KOPT-K1 (cell line): ENCODE data around the gene NTSR1.
A peak's percentile ranks its signal among the peaks of the same experiment; 100 is the strongest.

Source experiments
- H3K27ac ChIP-seq: fragments of 200-600 bp; sonication (generic); 2 replicates; pipeline ENCODE4 v1.5.1; 2016; ENCODE audit warnings: antibody characterized with exemption, mild to moderate bottlenecking, low read depth, low read length; ENCODE audit not compliant: poor library complexity, severe bottlenecking
- H3K36me3 ChIP-seq: fragments of 200-600 bp; sonication (generic); 2 replicates; pipeline ENCODE4 v1.5.1; 2017; ENCODE audit warnings: antibody characterized with exemption, mild to moderate bottlenecking, low read length, moderate library complexity; ENCODE audit not compliant: insufficient read depth
- H3K9me3 ChIP-seq: fragments of 200-600 bp; sonication (generic); 2 replicates; pipeline ENCODE4 v1.5.1; 2017; ENCODE audit warnings: antibody characterized with exemption, low read length, mild to moderate bottlenecking; ENCODE audit not compliant: insufficient read depth, poor library complexity, severe bottlenecking

The NTSR1 gene

GRCh38 chr20:62739067-62739466, 30.4 kb downstream of the NTSR1 start:
- Histone ChIP-seq H3K9me3 (no peaks in the 10 kb centered on the region), H3K27ac (peak overlapping the region; percentile 100)

DNA sequence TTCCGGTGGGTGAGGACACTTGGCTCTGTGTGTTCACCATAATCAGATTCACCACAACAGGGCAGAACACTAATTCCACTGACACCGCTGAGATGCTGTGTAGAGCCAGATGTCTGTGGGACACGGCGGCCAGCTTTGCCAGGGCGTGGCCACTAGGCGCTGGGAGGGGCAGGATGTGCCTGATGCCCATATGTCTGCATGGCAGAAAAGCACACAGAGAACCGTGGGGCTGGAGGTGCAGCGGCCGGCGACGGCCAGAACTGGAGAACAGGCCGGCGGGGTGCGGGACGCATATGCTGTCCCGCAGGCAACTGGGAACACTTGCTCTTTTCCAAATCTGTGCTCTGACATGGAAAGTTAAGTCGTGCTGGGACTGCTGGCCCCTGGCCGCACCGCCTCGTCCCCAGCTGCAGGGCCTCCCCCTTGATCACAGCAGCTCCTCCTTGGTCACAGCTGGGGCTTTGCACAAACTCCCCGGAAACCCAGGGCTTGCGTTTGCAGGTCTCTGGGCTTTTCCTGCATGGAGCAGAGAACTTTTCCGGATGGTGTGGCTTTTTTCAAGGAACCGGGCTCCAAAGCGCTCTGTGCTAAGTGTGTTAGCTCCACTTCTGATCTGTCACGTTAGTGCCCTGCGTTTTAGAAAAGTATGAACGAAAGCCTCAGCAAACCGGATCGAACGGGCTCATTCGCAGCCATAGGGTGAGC, 31.1 kb downstream of the NTSR1 start:
- peak overlapping the region; percentile 100 for H3K27ac ChIP-seq
- no peaks in the 10 kb centered on the region for H3K36me3 ChIP-seq
- H3K9me3 ChIP-seq: no peaks in the 10 kb centered on the region

More at GRCh38 chr20:62739067-62739466, 30.4 kb downstream of the NTSR1 start:
- no peaks in the 10 kb centered on the region for H3K36me3 ChIP-seq

DNA sequence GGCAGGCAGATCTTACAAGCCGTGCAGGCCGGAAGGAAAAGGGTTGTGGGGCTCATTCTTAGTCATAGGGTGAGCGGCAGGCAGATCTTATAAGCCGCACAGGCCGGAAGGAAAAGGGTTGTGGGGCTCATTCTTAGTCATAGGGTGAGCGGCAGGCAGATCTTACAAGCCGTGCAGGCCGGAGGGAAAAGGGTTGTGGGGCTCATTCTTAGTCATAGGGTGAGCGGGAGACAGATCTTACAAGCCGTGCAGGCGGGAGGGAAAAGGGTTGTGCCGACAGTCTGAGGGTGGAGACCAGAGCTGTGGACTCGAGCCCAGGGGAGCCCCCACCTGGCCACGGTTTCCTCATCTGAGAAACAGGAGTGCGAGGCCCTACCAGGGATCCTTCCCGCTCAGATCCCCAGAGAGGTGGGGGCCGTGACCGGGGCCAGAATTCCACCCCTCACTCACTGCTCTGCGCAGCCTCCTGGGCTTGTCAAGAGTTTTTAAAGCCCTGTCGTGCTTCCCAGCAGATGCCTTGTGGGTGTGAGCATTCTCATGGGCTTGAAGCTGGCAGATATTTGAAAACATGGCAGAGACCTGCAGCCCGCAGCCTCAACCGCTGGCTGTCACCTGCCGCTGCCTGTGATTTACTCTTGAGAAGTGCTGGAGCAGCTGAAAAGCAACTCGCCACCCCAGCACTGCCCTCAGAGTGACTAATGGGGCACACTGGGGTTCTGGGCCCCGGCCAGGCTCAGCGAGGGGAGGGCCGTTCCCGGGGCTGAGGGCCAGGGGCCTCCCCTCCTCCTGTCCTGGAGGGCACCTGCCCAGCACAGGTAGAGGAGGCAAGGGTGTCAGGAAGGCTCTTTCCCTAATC, 31.9 kb downstream of the NTSR1 start:
- no peaks in the 10 kb centered on the region for H3K36me3 ChIP-seq
- peak overlapping the region; percentile 100 for H3K27ac ChIP-seq
- H3K9me3 ChIP-seq: no peaks in the 10 kb centered on the region

- peak overlapping the region; percentile 100 for H3K27ac ChIP-seq
- H3K36me3 ChIP-seq: no peaks in the 10 kb centered on the region
- H3K9me3 ChIP-seq: no peaks in the 10 kb centered on the region
Measured at GRCh38 chr20:62741191-62741691, 32.6 kb downstream of the NTSR1 start.

- Histone ChIP-seq H3K36me3 (no peaks in the 10 kb centered on the region), H3K9me3 (no peaks in the 10 kb centered on the region), H3K27ac (no peak overlapping the region)
Measured at GRCh38 chr20:62741701-62742491, 33.3 kb downstream of the NTSR1 start.

- H3K36me3 ChIP-seq: no peaks in the 10 kb centered on the region
- no peak overlapping the region for H3K27ac ChIP-seq
- no peaks in the 10 kb centered on the region for H3K9me3 ChIP-seq
Measured at GRCh38 chr20:62742550-62742949, 33.9 kb downstream of the NTSR1 start.

GRCh38 chr20:62742979-62743776, 34.5 kb downstream of the NTSR1 start:
- Histone ChIP-seq H3K9me3 (no peaks in the 10 kb centered on the region), H3K36me3 (no peaks in the 10 kb centered on the region), H3K27ac (peak overlapping the region; percentile 92)

DNA sequence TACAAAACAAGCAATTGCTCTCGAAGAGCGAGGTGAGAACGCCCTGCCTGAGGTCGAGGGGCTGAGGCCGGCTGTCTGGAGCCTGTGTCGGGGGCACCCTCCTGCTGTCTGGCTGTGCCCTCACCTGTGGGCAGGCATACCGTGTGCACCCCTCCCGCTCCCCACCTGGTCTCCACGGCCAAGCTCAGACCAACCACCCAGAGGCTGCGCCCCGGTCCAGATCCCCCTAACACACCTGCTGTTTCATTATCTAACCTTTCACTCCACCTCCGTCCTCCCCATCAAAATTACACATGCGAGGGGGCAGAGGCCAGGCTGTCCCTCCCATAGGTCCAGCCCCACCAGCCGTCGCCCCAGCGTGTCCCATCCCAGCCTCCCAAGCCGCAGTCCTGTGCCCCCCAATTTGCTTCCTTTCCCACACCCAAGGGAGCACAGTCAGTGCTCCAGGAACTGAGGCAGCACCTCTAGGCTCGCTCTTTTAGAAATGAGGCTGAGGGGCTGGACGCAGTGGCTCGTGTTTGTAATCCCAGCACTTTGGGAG, 35.2 kb downstream of the NTSR1 start:
- Histone ChIP-seq H3K36me3 (no peaks in the 10 kb centered on the region), H3K27ac (peak overlapping the region; percentile 92), H3K9me3 (no peaks in the 10 kb centered on the region)

DNA sequence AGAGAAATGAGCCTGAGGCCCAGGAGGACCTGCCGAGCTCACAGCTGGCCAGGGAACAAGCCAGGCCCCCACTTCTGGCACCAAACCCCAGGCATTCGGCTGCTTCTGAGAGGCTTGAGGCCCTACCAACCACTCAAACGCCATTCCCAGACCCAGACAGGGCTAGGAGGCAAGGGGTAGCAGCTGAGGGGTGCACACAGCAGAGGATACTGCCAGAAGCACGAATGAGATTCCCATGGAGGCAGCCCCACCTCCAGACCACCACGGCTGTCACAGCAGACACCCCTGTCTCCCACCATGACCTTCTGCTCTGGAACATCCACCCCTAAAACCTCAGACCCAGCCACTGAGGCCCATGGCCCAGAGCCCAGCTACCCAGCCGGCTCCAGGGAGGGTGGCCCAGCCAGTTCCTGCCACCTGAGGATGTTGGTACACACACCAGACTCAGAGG, 36.1 kb downstream of the NTSR1 start:
- peak overlapping the region; percentile 92 for H3K27ac ChIP-seq
- no peaks in the 10 kb centered on the region for H3K36me3 ChIP-seq
- H3K9me3 ChIP-seq: no peaks in the 10 kb centered on the region

DNA sequence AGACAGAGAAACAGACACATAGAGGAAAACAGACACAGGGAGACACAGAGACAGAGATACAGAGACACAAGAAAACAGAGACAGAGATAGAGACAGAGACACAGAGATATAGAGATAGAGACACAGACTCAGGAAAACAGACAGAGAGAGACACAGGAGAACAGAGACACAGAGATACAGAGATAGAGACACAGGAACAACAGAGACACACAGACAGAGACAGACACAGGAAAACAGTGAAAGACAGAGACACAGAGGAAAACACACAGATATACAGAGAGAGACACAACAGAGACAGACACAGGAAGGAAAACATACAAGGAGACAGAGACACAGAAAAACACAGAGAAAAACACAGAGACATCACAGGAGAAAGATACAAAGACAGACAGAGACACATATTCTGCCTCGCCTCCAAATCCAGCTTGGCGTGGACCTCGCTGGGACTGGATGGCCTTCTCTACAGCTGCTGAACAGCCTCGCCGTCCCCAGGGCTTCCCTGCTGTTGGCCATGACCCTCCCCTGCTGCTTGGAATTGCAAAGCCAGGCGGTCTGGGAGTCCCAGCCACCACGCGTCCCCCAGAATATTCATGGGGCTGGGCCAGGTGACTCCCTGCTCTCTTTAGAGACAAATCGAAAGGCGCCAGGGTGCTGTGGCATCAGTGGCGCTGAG, 36.8 kb downstream of the NTSR1 start:
- Histone ChIP-seq H3K9me3 (no peaks in the 10 kb centered on the region), H3K36me3 (no peaks in the 10 kb centered on the region), H3K27ac (peak overlapping the region; percentile 92)

DNA sequence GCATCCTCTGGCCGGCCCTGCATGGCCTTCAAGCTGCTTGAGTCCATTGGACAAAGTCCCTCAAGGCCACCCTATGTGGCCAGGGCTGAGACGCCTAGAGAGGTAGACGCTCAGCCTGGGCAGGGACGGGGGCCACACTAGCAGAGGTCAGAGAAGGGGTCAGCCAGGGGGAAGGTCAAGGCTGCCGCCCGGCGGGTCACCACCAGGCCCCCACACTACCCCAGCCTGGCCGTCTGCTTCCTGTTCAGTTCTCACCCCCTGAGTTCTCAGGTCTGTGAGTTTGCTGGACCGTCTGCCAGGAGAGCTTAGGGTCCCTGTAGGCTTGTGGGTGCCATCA, 37.3 kb downstream of the NTSR1 start:
- no peaks in the 10 kb centered on the region for H3K36me3 ChIP-seq
- H3K27ac ChIP-seq: peak overlapping the region; percentile 92
- H3K9me3 ChIP-seq: no peaks in the 10 kb centered on the region

DNA sequence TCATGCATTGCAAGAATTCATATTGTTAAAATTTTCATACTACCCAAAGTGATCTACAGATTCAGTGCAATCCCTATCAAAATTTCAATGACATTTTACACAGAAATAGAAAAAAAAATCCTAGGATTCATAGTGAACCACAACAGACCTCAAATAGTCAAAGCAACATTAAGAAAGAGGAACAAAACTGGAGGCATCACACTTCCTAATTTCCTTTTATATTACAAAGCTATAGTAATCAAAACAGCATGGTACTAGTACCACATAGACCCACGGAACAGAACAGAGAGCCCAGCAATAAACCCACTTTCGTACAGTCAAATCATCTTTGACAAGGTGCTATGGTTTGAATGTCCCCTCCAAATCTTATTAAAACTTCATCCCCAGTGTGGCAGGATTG, 39.7 kb downstream of the NTSR1 start:
- no peaks in the 10 kb centered on the region for H3K9me3 ChIP-seq
- no peak overlapping the region for H3K27ac ChIP-seq
- no peaks in the 10 kb centered on the region for H3K36me3 ChIP-seq

- H3K27ac ChIP-seq: peak overlapping the region; percentile 30
- no peaks in the 10 kb centered on the region for H3K36me3 ChIP-seq
- H3K9me3 ChIP-seq: no peaks in the 10 kb centered on the region
Measured at GRCh38 chr20:62749851-62750445, 41.3 kb downstream of the NTSR1 start.
